HUES64 (cell line): Measurements from ENCODE around the gene PRDX4.
"Not testable (repeated sequence)": the region's sequence is repeated elsewhere in the genome, so short reads cannot be mapped to it uniquely, and the experiment has no call there.

ENCODE experiments used
- H3K27ac ChIP-seq: 2 replicates; pipeline ENCODE4 v1.7.0; 2013; ENCODE audit warnings: low read depth, low read length, inconsistent platforms
- H3K27me3 ChIP-seq: 2 replicates; pipeline ENCODE4 v1.6.1; 2013; ENCODE audit warnings: mild to moderate bottlenecking, low read length; ENCODE audit not compliant: insufficient read depth
- H3K36me3 ChIP-seq: 2 replicates; pipeline ENCODE4 v1.6.1; 2013; ENCODE audit warnings: mild to moderate bottlenecking, low read length; ENCODE audit not compliant: insufficient read depth
- H3K4me1 ChIP-seq: 2 replicates; pipeline ENCODE4 v1.6.1; 2013; ENCODE audit warnings: mild to moderate bottlenecking, low read length, moderate library complexity; ENCODE audit not compliant: insufficient read depth
- H3K4me3 ChIP-seq: 2 replicates; pipeline ENCODE4 v1.5.1; 2013; ENCODE audit warnings: mild to moderate bottlenecking, low read length, moderate library complexity
- H3K9ac ChIP-seq: 2 replicates; pipeline ENCODE4 v1.6.1; 2013; ENCODE audit warnings: mild to moderate bottlenecking, low read depth, low read length
- H3K9me3 ChIP-seq: 2 replicates; pipeline ENCODE4 v1.6.1; 2013; ENCODE audit warnings: low read depth, low read length; ENCODE audit not compliant: insufficient read depth
- WGBS: fragments of 150-250, 120-280 bp; methylation state at CpG from one replicate; pipeline ENCODE4 v1.1.7; 2013; ENCODE audit warnings: missing lambda C conversion rate; 5-methylcytosine and 5-hydroxymethylcytosine counted together

PRDX4 gene

GRCh38 chrX:23676486-23676885, 9.2 kb downstream of the PRDX4 start:
- not testable (repeated sequence) for H3K4me1 ChIP-seq, H3K9ac ChIP-seq, H3K9me3 ChIP-seq, H3K27ac ChIP-seq, H3K27me3 ChIP-seq, H3K4me3 ChIP-seq
- WGBS = 96% methylated on average over 3 of the region's 3 CpGs
- peaks cover 73% of the 10 kb centered on the region for H3K36me3 ChIP-seq

GRCh38 chrX:23692166-23692565, 24.9 kb downstream of the PRDX4 start:
- no peaks in the 10 kb centered on the region for H3K27me3 ChIP-seq
- no peak overlapping the region for H3K4me3 ChIP-seq
- no peak overlapping the region for H3K27ac ChIP-seq
- WGBS = 91% methylated on average over 8 of the region's 8 CpGs
- no peak overlapping the region for H3K9ac ChIP-seq
- H3K9me3 ChIP-seq = no peaks in the 10 kb centered on the region
- no peaks in the 10 kb centered on the region for H3K4me1 ChIP-seq
- no peaks in the 10 kb centered on the region for H3K36me3 ChIP-seq

- Histone ChIP-seq H3K4me1 (no peaks in the 10 kb centered on the region), H3K9me3 (no peaks in the 10 kb centered on the region), H3K4me3 (peak overlapping the region; percentile 26; the same call in 1 of the 2 replicates), H3K9ac (no peak overlapping the region), H3K27ac (no peak overlapping the region), H3K36me3 (no peaks in the 10 kb centered on the region), H3K27me3 (no peaks in the 10 kb centered on the region)
- WGBS = no CpG with 5 or more reads among the region's 8 CpGs
These were observed 27.3 kb downstream of the PRDX4 start for GRCh38 chrX:23694606-23695005.

- Histone ChIP-seq H3K36me3 (peaks cover 20% of the 10 kb centered on the region), H3K4me3 (0 out of 2 replicates have a peak overlapping the region, but pooled peaks have one; percentile 13), H3K27me3 (no peaks in the 10 kb centered on the region), H3K9ac (no peak overlapping the region), H3K9me3 (no peaks in the 10 kb centered on the region), H3K27ac (no peak overlapping the region), H3K4me1 (no peaks in the 10 kb centered on the region)
- WGBS = 86% methylated on average over 14 of the region's 16 CpGs
These were observed 32.4 kb downstream of the PRDX4 start for GRCh38 chrX:23699636-23700194.

- H3K27me3 ChIP-seq = no peaks in the 10 kb centered on the region
- no peaks in the 10 kb centered on the region for H3K9me3 ChIP-seq
- no peak overlapping the region for H3K9ac ChIP-seq
- no peak overlapping the region for H3K4me3 ChIP-seq
- H3K27ac ChIP-seq = no peak overlapping the region
- no peaks in the 10 kb centered on the region for H3K4me1 ChIP-seq
- 92% methylated on average over 4 of the region's 5 CpGs for WGBS
- peaks cover 52% of the 10 kb centered on the region for H3K36me3 ChIP-seq
These were observed 37.4 kb downstream of the PRDX4 start for GRCh38 chrX:23704673-23705206.

GRCh38 chrX:23705235-23705634, 37.9 kb downstream of the PRDX4 start:
- Histone ChIP-seq H3K4me1 (no peaks in the 10 kb centered on the region), H3K27me3 (no peaks in the 10 kb centered on the region), H3K36me3 (peaks cover 52% of the 10 kb centered on the region), H3K27ac (no peak overlapping the region), H3K9ac (no peak overlapping the region), H3K9me3 (no peaks in the 10 kb centered on the region), H3K4me3 (no peak overlapping the region)
- WGBS = 96% methylated on average over 3 of the region's 5 CpGs

GRCh38 chrX:23720117-23720677, 52.9 kb downstream of the PRDX4 start:
- Histone ChIP-seq H3K4me3 (no peak overlapping the region), H3K36me3 (peaks cover 39% of the 10 kb centered on the region), H3K9me3 (no peaks in the 10 kb centered on the region), H3K9ac (no peak overlapping the region), H3K27ac (no peak overlapping the region), H3K27me3 (no peaks in the 10 kb centered on the region), H3K4me1 (no peaks in the 10 kb centered on the region)
- WGBS = 99% methylated on average over 8 of the region's 8 CpGs

- 80% methylated on average over 6 of the region's 6 CpGs for WGBS
- Histone ChIP-seq H3K9me3 (no peaks in the 10 kb centered on the region), H3K36me3 (peaks cover 57% of the 10 kb centered on the region), H3K27me3 (no peaks in the 10 kb centered on the region), H3K9ac (no peak overlapping the region), H3K4me3 (no peak overlapping the region), H3K27ac (no peak overlapping the region), H3K4me1 (no peaks in the 10 kb centered on the region)
These were observed 58.9 kb downstream of the PRDX4 start for GRCh38 chrX:23726191-23726590.

GRCh38 chrX:23727206-23727605, 59.9 kb downstream of the PRDX4 start:
- Histone ChIP-seq H3K36me3 (peaks cover 53% of the 10 kb centered on the region), H3K9me3 (no peaks in the 10 kb centered on the region), H3K27ac (no peak overlapping the region), H3K4me1 (no peaks in the 10 kb centered on the region), H3K9ac (no peak overlapping the region), H3K4me3 (no peak overlapping the region), H3K27me3 (no peaks in the 10 kb centered on the region)
- 92% methylated on average over 3 of the region's 3 CpGs for WGBS

- H3K9me3 ChIP-seq = no peaks in the 10 kb centered on the region
- WGBS = 92% methylated on average over 1 of the region's 1 CpG
- no peaks in the 10 kb centered on the region for H3K27me3 ChIP-seq
- no peak overlapping the region for H3K27ac ChIP-seq
- no peak overlapping the region for H3K9ac ChIP-seq
- no peak overlapping the region for H3K4me3 ChIP-seq
- H3K36me3 ChIP-seq = peaks cover 49% of the 10 kb centered on the region
- no peaks in the 10 kb centered on the region for H3K4me1 ChIP-seq
These were observed 61.9 kb downstream of the PRDX4 start for GRCh38 chrX:23729214-23729613.

- Histone ChIP-seq H3K27ac (no peak overlapping the region), H3K4me3 (no peak overlapping the region)
- 71% methylated on average over 1 of the region's 1 CpG for WGBS
These were observed 64.7 kb downstream of the PRDX4 start for GRCh38 chrX:23731951-23732350.

More at GRCh38 chrX:23731951-23732350, 64.7 kb downstream of the PRDX4 start:
- peaks cover 43% of the 10 kb centered on the region for H3K36me3 ChIP-seq
- no peak overlapping the region for H3K9ac ChIP-seq
- H3K9me3 ChIP-seq = no peaks in the 10 kb centered on the region
- H3K27me3 ChIP-seq = no peaks in the 10 kb centered on the region
- no peaks in the 10 kb centered on the region for H3K4me1 ChIP-seq
